ENCODE measurements around the gene MRPL20.

DNA sequence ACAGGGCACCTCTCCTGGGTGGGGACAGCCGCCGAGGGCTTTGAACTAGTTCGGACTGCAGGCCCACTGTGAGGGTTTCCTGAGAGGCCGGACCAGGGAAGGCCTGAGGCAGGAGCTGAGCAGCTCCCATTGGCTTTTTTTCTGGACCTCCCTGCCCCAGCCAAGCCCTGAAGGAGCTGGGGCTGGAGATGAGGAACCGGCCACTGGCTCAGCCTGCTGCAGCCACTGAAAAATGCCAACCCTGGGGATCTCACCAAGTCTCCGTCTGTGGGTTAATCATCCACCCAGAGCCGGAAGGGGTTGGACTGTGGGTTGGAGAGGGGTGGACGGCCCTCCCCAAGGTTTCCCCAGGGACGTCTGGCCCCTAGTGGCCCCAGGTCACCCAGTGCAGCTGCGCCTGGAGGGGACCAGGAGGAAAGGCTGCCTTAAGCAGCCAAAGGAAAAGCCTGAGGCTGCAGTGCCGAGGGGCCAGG is 30.8 kb upstream of the MRPL20 start:
- TF ChIP-seq, protein P1, sequence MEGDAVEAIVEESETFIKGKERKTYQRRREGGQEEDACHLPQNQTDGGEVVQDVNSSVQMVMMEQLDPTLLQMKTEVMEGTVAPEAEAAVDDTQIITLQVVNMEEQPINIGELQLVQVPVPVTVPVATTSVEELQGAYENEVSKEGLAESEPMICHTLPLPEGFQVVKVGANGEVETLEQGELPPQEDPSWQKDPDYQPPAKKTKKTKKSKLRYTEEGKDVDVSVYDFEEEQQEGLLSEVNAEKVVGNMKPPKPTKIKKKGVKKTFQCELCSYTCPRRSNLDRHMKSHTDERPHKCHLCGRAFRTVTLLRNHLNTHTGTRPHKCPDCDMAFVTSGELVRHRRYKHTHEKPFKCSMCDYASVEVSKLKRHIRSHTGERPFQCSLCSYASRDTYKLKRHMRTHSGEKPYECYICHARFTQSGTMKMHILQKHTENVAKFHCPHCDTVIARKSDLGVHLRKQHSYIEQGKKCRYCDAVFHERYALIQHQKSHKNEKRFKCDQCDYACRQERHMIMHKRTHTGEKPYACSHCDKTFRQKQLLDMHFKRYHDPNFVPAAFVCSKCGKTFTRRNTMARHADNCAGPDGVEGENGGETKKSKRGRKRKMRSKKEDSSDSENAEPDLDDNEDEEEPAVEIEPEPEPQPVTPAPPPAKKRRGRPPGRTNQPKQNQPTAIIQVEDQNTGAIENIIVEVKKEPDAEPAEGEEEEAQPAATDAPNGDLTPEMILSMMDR (IDR thresholded peaks at IDR 0.05; ENCODE audit: low read depth, low read length, poor library complexity, severe bottlenecking) = no peak
- TF ChIP-seq EZH2phosphoT487 (IDR thresholded peaks at IDR 0.05; ENCODE audit: borderline replicate concordance, low read length) = no peak
